Suppressor macrophage treated with lipopolysaccharide for 1 hour (primary cell): ENCODE results near the gene FHIP2A.

Experiments used
- DNase-seq, 3 donors: peaks; one replicate each; pipeline ENCODE4 v3.0.0-alpha.2; 2020 to 2022

Gene FHIP2A

GRCh38 chr10:114862456-114862855 lies 40.9 kb downstream of the FHIP2A start:
- no peak for DNase-seq

GRCh38 chr10:114867365-114867764 lies 45.8 kb downstream of the FHIP2A start:
- no peak for DNase-seq

- DNase-seq = no peak
These were observed 47.4 kb downstream of the FHIP2A start for GRCh38 chr10:114868870-114869519.

DNA sequence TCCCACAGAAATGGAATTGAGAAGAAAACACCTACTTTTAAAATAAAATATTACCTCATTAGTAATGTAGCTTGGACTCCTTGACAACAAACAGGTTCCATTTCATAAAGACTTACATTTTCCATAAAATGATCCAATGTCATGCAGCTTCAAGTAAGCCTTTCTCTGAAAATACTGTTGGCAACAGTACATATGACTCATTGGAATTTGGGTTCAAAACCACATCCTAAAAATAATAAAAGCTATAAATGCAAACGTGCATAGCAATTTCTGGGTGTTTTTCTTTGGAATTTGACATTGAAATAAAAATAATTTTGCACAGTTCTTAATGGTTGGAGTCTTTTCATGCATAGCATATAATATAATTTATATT lies 47.9 kb downstream of the FHIP2A start:
- peak in 1 of 3 donors; percentile 10 for DNase-seq

DNA sequence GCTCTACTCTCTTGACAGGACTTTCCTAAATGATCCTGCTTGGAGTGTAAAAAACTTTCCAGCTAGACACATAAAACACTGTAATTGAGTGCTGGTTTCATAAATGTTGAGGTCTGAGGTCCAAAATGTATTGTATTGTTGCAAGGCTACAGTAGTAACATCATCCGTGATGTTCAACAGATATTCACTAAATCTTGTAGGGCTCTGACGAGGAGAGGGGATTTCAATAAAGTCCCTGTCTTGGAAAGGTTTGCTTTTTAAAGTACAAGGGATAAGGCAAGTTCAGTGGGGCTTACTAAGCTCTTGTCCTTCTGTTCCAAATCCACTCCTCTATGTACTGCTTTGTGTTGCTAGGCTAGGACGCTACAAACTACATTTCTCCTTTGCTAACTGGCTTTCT lies 48.9 kb downstream of the FHIP2A start:
- no peak for DNase-seq

- DNase-seq = no peak
These were observed 49.8 kb downstream of the FHIP2A start for GRCh38 chr10:114871379-114871778.
